Activated B cell treated with CpG ODN at 0.5 μM for 24 hours (primary cell): ENCODE data around the gene CDX1. TPM values are rescaled to one million over a fixed set of nuclear protein-coding genes. Genes with fewer than 3 reads are reported as not detected.

Experiments used
- ATAC-seq: fragments of 200-7000 bp; cut with Tn5 transposase; one replicate; pipeline ENCODE4 v1.10.0; 2021; ENCODE audit warnings: low read depth, mild to moderate bottlenecking, moderate library complexity
- CTCF ChIA-PET: fragments of 350-600 bp; sonication (Branson Sonifier 250); formaldehyde crosslinking; loops from one replicate; lab custom pipeline; 2021; ENCODE audit warnings: antibody characterized with exemption; lab: Charles Lee
- POLR2A ChIA-PET: fragments of 350-600 bp; sonication (Branson Sonifier 250); formaldehyde crosslinking; loops from one replicate; lab custom pipeline; 2021; ENCODE audit warnings: antibody characterized with exemption; lab: Charles Lee
- DNase-seq: peaks from one replicate; pipeline ENCODE4 v3.0.0; 2022
- H3K27ac Mint-ChIP-seq: one replicate; pipeline ENCODE4 v1.8.0; 2020; ENCODE audit warnings: mixed read lengths
- H3K27me3 Mint-ChIP-seq: one replicate; pipeline ENCODE4 v1.8.0; 2021; ENCODE audit warnings: mixed read lengths
- H3K36me3 Mint-ChIP-seq: one replicate; pipeline ENCODE4 v1.8.0; 2021; ENCODE audit warnings: low read depth, mixed read lengths
- H3K4me1 Mint-ChIP-seq: one replicate; pipeline ENCODE4 v1.8.0; 2021; ENCODE audit warnings: mixed read lengths
- H3K4me3 Mint-ChIP-seq: one replicate; pipeline ENCODE4 v1.8.0; 2020; ENCODE audit warnings: mild to moderate bottlenecking, mixed read lengths
- H3K9me3 Mint-ChIP-seq: one replicate; pipeline ENCODE4 v1.8.0; 2020; ENCODE audit warnings: mixed read lengths
- intact Hi-C: fragments of 100-400 bp; cut with micrococcal nuclease; formaldehyde crosslinking; loops from one replicate; pipeline ENCODE4 v1.15.1; 2024
- total RNA-seq: library from RNA; stranded (reverse); gene quantifications from 2 replicates; pipeline ENCODE4 v1.2.3, GENCODE V29; 2022
- TF ChIP-seq, protein P1 (sequence below): fragments of 200-600 bp; IDR thresholded peaks from one replicate; pipeline ENCODE4 v1.8.0; 2022; ENCODE audit warnings: antibody characterized with exemption, mild to moderate bottlenecking

Gene CDX1
- total RNA-seq, 1 donor from 2014 or later: not detected

DNA sequence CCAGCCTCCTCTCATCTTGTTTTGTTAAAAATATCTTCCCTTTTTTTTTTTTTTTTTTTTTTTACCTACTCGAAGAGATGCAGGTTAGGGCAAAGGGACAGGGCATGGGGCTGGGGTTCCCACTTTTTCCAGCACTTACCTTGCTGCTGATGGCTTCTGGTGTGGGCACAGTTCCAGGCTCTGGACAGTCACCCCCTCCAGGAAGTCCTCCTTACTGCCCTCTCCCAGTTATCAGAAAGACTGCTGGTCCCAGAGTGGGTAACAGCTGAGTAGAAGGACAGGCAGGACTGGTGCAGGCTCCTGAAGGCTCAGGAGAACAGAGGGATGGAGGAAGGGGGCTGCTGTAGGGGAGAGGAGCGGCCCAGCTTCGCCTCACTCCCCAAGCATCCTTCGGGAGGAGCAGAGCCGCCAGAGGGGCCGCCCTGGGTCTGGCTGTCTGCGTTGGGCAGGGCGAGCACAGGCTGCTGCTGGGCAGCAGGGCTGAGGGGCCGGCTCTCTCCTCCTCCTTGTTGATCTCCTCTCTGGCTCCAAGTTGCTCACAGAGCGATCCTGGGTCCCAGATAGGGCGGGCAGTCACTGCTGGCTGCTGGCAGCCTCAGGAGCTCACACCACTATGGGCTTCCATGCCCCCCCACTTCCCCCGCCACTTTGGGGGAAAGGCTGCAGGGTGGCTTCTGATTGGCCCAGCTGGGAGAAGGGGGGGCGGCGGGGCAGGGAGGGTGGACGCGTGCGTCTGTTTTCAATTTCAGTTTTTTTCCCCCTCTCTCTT lies 11.1 kb upstream of the CDX1 start, which contains the start of gene PDGFRB:
Gene PDGFRB (minus strand): TSS at position 588 of the 769 bp plus-strand sequence. CDS start 18,798 bp downstream, outside the sequence.
- ATAC-seq (peak; percentile 88), DNase-seq (peak; percentile 42)

DNA sequence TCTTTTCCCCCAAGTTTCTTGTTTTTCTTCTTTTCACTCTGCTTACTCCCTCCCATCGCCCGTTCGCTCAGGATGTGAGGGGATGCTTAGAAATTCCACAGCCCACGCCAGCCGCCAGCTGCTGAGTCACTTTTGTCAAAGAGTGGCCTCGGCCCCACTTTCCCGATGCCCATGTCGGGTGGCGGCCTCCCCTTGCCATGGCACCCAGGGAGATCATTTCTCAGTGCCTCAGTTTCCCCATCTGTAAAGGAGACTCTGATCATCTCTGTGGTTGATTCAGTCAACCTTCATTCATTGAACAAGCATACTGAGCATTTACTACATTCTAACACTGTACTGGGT lies 10.6 kb upstream of the CDX1 start:
- CTCF ChIA-PET: no interaction called here
- Mint-ChIP-seq H3K4me1 (peaks cover 32% of the 10 kb centered on the region), H3K27ac (peak overlapping the region; percentile 64), H3K4me3 (peak overlapping the region; percentile 93), H3K9me3 (no peaks in the 10 kb centered on the region), H3K27me3 (peaks cover 2% of the 10 kb centered on the region), H3K36me3 (no peaks in the 10 kb centered on the region)
- ATAC-seq (no peak), DNase-seq (no peak)
- POLR2A ChIA-PET: interaction anchor here (0.6 to 0.9 kb wide), 2 partner anchors 243 to 294 kb away, joined by 3 read pairs; no protein-coding TSS in a partner anchor
- TF ChIP-seq, protein P1, sequence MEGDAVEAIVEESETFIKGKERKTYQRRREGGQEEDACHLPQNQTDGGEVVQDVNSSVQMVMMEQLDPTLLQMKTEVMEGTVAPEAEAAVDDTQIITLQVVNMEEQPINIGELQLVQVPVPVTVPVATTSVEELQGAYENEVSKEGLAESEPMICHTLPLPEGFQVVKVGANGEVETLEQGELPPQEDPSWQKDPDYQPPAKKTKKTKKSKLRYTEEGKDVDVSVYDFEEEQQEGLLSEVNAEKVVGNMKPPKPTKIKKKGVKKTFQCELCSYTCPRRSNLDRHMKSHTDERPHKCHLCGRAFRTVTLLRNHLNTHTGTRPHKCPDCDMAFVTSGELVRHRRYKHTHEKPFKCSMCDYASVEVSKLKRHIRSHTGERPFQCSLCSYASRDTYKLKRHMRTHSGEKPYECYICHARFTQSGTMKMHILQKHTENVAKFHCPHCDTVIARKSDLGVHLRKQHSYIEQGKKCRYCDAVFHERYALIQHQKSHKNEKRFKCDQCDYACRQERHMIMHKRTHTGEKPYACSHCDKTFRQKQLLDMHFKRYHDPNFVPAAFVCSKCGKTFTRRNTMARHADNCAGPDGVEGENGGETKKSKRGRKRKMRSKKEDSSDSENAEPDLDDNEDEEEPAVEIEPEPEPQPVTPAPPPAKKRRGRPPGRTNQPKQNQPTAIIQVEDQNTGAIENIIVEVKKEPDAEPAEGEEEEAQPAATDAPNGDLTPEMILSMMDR: no peak
- intact Hi-C loops: no loop called here

More for the DNA sequence above, 11.1 kb upstream of the CDX1 start, which contains the start of gene PDGFRB:
- peaks cover 2% of the 10 kb centered on the region for H3K27me3 Mint-ChIP-seq
- TF ChIP-seq, protein P1: no peak
- H3K27ac Mint-ChIP-seq: peak within 1 kb of the TSS; percentile 64
- H3K9me3 Mint-ChIP-seq: no peaks in the 10 kb centered on the region
- intact Hi-C loops: no loop called here
- H3K36me3 Mint-ChIP-seq: no peaks in the 10 kb centered on the region
- ChIA-PET POLR2A (interaction anchor here (0.6 to 0.9 kb wide), 2 partner anchors 244 to 295 kb away, joined by 3 read pairs; no protein-coding TSS in a partner anchor), CTCF (no interaction called here)
- peak within 1 kb of the TSS; percentile 93 for H3K4me3 Mint-ChIP-seq
- H3K4me1 Mint-ChIP-seq: peaks cover 32% of the 10 kb centered on the region

DNA sequence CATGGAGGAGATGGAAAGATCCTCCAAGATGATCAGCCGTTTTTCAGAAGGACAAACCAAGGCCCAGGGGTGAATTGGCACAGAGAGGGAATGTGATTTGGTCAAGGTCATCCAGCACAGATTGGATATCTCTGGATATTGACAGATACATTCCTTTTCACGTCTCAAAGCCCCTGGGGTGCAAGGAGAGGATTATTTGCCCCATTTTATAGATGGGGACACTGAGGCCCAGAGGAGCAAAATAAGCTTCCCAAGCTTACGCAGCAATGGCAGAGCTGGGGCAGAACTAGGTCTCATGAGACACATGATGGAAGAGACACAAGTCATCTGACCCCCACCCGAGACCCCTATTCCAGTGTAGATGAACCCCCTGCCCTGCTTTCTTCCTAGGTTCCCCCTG lies 10.0 kb upstream of the CDX1 start:
- POLR2A ChIA-PET: no interaction called here
- H3K27ac Mint-ChIP-seq: no peak overlapping the region
- ATAC-seq (no peak), DNase-seq (no peak)
- peak overlapping the region; percentile 93 for H3K4me3 Mint-ChIP-seq
- no peaks in the 10 kb centered on the region for H3K9me3 Mint-ChIP-seq
- peaks cover 2% of the 10 kb centered on the region for H3K27me3 Mint-ChIP-seq
- peaks cover 34% of the 10 kb centered on the region for H3K4me1 Mint-ChIP-seq
- CTCF ChIA-PET: no interaction called here
- TF ChIP-seq, protein P1: no peak
- H3K36me3 Mint-ChIP-seq: no peaks in the 10 kb centered on the region
- intact Hi-C loops: no loop called here

DNA sequence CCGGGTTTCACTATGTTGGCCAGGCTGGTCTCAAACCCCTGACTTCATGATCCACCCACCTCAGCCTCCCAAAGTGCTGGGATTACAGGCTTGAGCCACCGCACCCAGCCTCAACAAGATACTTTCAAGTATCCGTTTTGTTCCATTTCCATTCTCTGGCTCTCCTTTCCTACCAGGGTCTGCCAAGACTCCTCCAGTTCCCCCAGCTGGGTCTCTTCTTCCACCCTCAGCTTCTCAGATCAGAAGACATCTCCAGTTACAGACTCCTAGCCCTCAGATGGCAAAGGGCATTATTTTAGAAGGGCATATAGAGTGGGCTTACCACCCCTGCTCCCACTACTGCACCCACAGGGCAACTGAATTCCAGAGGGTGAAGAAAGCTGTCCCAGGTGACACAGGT lies 9.4 kb upstream of the CDX1 start:
- Mint-ChIP-seq H3K4me3 (no peak overlapping the region), H3K27me3 (peaks cover 2% of the 10 kb centered on the region), H3K9me3 (no peaks in the 10 kb centered on the region), H3K27ac (no peak overlapping the region), H3K36me3 (no peaks in the 10 kb centered on the region), H3K4me1 (peaks cover 36% of the 10 kb centered on the region)
- intact Hi-C loops: no loop called here
- ChIA-PET CTCF (no interaction called here), POLR2A (no interaction called here)
- TF ChIP-seq, protein P1: no peak
- ATAC-seq: no peak
- no peak for DNase-seq

DNA sequence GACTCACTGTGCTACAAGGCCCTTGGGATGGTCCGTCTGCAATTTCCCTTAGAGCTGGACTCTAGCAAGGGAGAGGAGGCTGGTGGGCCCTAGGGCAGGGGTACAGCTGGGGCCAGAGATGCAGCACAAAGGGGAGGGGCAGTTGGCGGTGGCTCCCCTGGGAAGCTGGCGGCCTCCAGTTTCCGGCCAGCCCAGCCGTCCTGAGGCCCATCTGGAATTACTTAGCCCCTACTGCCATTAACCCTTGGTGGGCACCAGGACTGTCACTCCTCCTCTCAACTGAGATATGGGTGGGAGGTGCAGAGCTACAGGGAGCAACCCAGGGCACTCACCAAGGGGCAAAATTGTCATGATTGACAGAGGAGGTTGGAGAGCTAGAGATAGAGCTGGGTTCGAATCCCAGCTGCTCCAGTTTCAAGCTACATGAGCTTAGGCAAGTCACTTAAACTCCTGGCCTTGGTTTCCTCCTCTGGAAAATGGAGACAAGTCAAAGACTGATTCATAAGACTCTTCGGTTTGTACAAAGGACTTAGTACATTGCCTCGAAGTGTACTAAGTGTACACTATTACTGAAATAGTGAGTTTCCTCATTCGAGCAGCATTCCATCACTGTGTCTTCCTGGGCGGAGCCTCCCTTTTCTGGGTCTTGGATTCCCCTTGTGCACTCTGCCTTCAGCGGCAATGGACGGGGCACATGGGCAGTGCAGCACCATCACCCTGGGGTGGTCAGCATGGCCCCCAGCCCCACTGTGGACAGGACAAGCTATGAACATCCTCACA lies 8.2 kb upstream of the CDX1 start:
- ChIA-PET CTCF (no interaction called here), POLR2A (no interaction called here)
- no peaks in the 10 kb centered on the region for H3K9me3 Mint-ChIP-seq
- peaks cover 2% of the 10 kb centered on the region for H3K27me3 Mint-ChIP-seq
- TF ChIP-seq, protein P1: no peak
- ATAC-seq (no peak), DNase-seq (no peak)
- H3K27ac Mint-ChIP-seq: no peak overlapping the region
- intact Hi-C loops: no loop called here
- no peaks in the 10 kb centered on the region for H3K36me3 Mint-ChIP-seq
- no peak overlapping the region for H3K4me3 Mint-ChIP-seq
- H3K4me1 Mint-ChIP-seq: peaks cover 40% of the 10 kb centered on the region
